Neuronal stem cell (in vitro differentiated cells): ENCODE measurements around the gene OR52E2.

Experiments used
- DNase-seq: peaks from one replicate; pipeline ENCODE4 v3.0.0-alpha.2; 2013; ENCODE audit warnings: low spot score
- H2AFZ ChIP-seq: one replicate; pipeline ENCODE4 v1.6.1; 2013; ENCODE audit warnings: mild to moderate bottlenecking, low read length, inconsistent platforms
- H2AK5ac ChIP-seq: 2 replicates; pipeline ENCODE4 v1.6.1; 2013; ENCODE audit warnings: low read depth, mild to moderate bottlenecking, inconsistent platforms, low read length, moderate library complexity, mixed read lengths
- H2BK120ac ChIP-seq: 2 replicates; pipeline ENCODE4 v1.6.1; 2013; ENCODE audit warnings: low read depth, mild to moderate bottlenecking, inconsistent platforms, low read length, moderate library complexity, mixed read lengths
- H2BK12ac ChIP-seq: one replicate; pipeline ENCODE4 v1.6.1; 2013; ENCODE audit warnings: low read length, inconsistent platforms
- H2BK15ac ChIP-seq: 2 replicates; pipeline ENCODE4 v1.6.1; 2013; ENCODE audit warnings: mild to moderate bottlenecking, low read length, inconsistent platforms, mixed read lengths
- H2BK5ac ChIP-seq: one replicate; pipeline ENCODE4 v1.6.1; 2013; ENCODE audit warnings: inconsistent platforms, mild to moderate bottlenecking, low read length, moderate library complexity
- H3K14ac ChIP-seq: one replicate; pipeline ENCODE4 v1.6.1; 2013; ENCODE audit warnings: low read length, inconsistent platforms
- H3K18ac ChIP-seq: 2 replicates; pipeline ENCODE4 v1.6.1; 2013; ENCODE audit warnings: low read length, inconsistent platforms
- H3K23ac ChIP-seq: 2 replicates; pipeline ENCODE4 v1.6.1; 2013; ENCODE audit warnings: low read depth, mild to moderate bottlenecking, mixed read lengths, low read length, inconsistent platforms; ENCODE audit not compliant: poor library complexity
- H3K27ac ChIP-seq: replicated peaks from 3 replicates; pipeline ENCODE4 v1.5.1; 2013; ENCODE audit warnings: low read length, inconsistent platforms
- H3K27me3 ChIP-seq, 3 experiments: 2 replicates each; pipeline ENCODE4 v1.6.1; 2013; ENCODE audit warnings: low read length in 3 of 3, mild to moderate bottlenecking in 2 of 3, inconsistent platforms in 1 of 3, low read depth in 1 of 3, mixed read lengths in 1 of 3, moderate library complexity in 1 of 3; ENCODE audit not compliant: control insufficient read depth in 3 of 3, insufficient read depth in 3 of 3
- H3K36me3 ChIP-seq, 2 donors: replicated peaks in 1 of 2; 2 replicates each; pipeline ENCODE4 v1.6.1; 2013; ENCODE audit warnings: low read length in 2 of 2; ENCODE audit not compliant: control insufficient read depth in 2 of 2, insufficient read depth in 2 of 2
- H3K4ac ChIP-seq: 2 replicates; pipeline ENCODE4 v1.6.1; 2013; ENCODE audit warnings: inconsistent platforms, mild to moderate bottlenecking, low read length, moderate library complexity
- H3K4me1 ChIP-seq, 2 donors: 1 replicate in 1 of 2; 2 replicates in 1 of 2; pipeline ENCODE4 v1.6.1; 2013; ENCODE audit warnings: low read length in 2 of 2, low read depth in 1 of 2; ENCODE audit not compliant: control insufficient read depth in 2 of 2, insufficient read depth in 1 of 2
- H3K4me2 ChIP-seq: one replicate; pipeline ENCODE4 v1.6.1; 2013; ENCODE audit warnings: mild to moderate bottlenecking, low read length, inconsistent platforms; ENCODE audit not compliant: insufficient read depth, poor library complexity, severe bottlenecking
- H3K4me3 ChIP-seq, 2 donors: 2 replicates each; pipeline ENCODE4 v1.5.1; 2013; ENCODE audit warnings: low read length in 2 of 2, mild to moderate bottlenecking in 2 of 2, inconsistent platforms in 1 of 2, moderate library complexity in 1 of 2
- H3K79me1 ChIP-seq: one replicate; pipeline ENCODE4 v1.6.1; 2013; ENCODE audit warnings: low read depth, mild to moderate bottlenecking, inconsistent platforms, low read length, moderate library complexity
- H3K9ac ChIP-seq: one replicate; pipeline ENCODE4 v1.6.1; 2013; ENCODE audit warnings: mild to moderate bottlenecking, low read depth, low read length, inconsistent platforms; ENCODE audit not compliant: poor library complexity
- H3K9me3 ChIP-seq, 2 donors: replicated peaks in 1 of 2; 2 replicates each; pipeline versions ENCODE3 to v1.6.1; 2013; ENCODE audit warnings: low read length in 2 of 2, mild to moderate bottlenecking in 2 of 2, inconsistent platforms in 1 of 2, low read depth in 1 of 2, mixed read lengths in 1 of 2, moderate library complexity in 1 of 2; ENCODE audit not compliant: control insufficient read depth in 2 of 2, insufficient read depth in 1 of 2
- H4K8ac ChIP-seq: one replicate; pipeline ENCODE4 v1.6.1; 2013; ENCODE audit warnings: low read depth, mild to moderate bottlenecking, inconsistent platforms, low read length, moderate library complexity
- H4K91ac ChIP-seq: one replicate; pipeline ENCODE4 v1.6.1; 2013; ENCODE audit warnings: low read length, low read depth, mild to moderate bottlenecking, inconsistent platforms; ENCODE audit not compliant: poor library complexity
- whole genome bisulfite sequencing, 2 donors: extraction: QIAGEN DNeasy Blood & Tissue Kit; methylation state at CpG; one replicate each; pipeline ENCODE4 v1.1.7; 2013; ENCODE audit warnings: missing lambda C conversion rate in 2 of 2, mixed read lengths in 1 of 2; ENCODE audit not compliant: insufficient read length in 2 of 2, insufficient replicate concordance in 1 of 2; ENCODE audit errors: extremely low coverage in 2 of 2; 5-methylcytosine and 5-hydroxymethylcytosine counted together

Gene OR52E2

GRCh38 chr11:5083602-5084001, 24.2 kb upstream of the OR52E2 start:
- Histone ChIP-seq H2BK12ac (no peak overlapping the region), H3K4me2 (no peak overlapping the region), H3K14ac (no peak overlapping the region), H3K4ac (no peak overlapping the region), H3K27ac (no peak overlapping the region), H4K8ac (no peak overlapping the region), H3K4me3 (no peak overlapping the region), H3K4me1 (peaks cover 0 to 2% of the 10 kb centered on the region in 2 donors), H4K91ac (no peak overlapping the region), H3K23ac (no peak overlapping the region), H2BK15ac (no peak overlapping the region), H3K27me3 (no peaks in the 10 kb centered on the region), H3K9ac (no peak overlapping the region), H2AFZ (no peak overlapping the region), H2BK120ac (no peak overlapping the region), H3K79me1 (no peaks in the 10 kb centered on the region), H2BK5ac (no peak overlapping the region), H3K18ac (no peak overlapping the region), H3K9me3 (no peaks in the 10 kb centered on the region), H2AK5ac (no peak overlapping the region), H3K36me3 (no peaks in the 10 kb centered on the region)
- DNase-seq = no peak

- no CpG with 5 or more reads among the region's 2 CpGs for WGBS, 2 donors
Observed at GRCh38 chr11:5081405-5081804, 22.0 kb upstream of the OR52E2 start.

GRCh38 chr11:5071799-5072198, 12.4 kb upstream of the OR52E2 start:
- no peak overlapping the region for H3K18ac ChIP-seq
- no peak overlapping the region for H3K14ac ChIP-seq
- no peak overlapping the region for H2BK12ac ChIP-seq
- no peak overlapping the region for H2AK5ac ChIP-seq
- no peak overlapping the region for H3K9ac ChIP-seq
- no peak overlapping the region for H2BK15ac ChIP-seq
- H3K4me1 ChIP-seq = no peaks in the 10 kb centered on the region
- no peak overlapping the region for H2BK120ac ChIP-seq
- no peaks in the 10 kb centered on the region for H3K27me3 ChIP-seq
- no peak overlapping the region for H2BK5ac ChIP-seq
- no peak overlapping the region for H3K4me2 ChIP-seq
- no CpG with 5 or more reads among the region's 3 CpGs for WGBS, 2 donors
- H3K9me3 ChIP-seq = no peaks in the 10 kb centered on the region
- no peak overlapping the region for H3K4ac ChIP-seq
- DNase-seq = no peak
- peak overlapping the region in 1 of 2 donors; percentile 25 for H3K4me3 ChIP-seq
- H3K23ac ChIP-seq = no peak overlapping the region
- H2AFZ ChIP-seq = no peak overlapping the region
- H3K79me1 ChIP-seq = no peaks in the 10 kb centered on the region
- no peaks in the 10 kb centered on the region for H3K36me3 ChIP-seq
- no peak overlapping the region for H4K91ac ChIP-seq
- no peak overlapping the region for H3K27ac ChIP-seq
- H4K8ac ChIP-seq = no peak overlapping the region

More at GRCh38 chr11:5081405-5081804, 22.0 kb upstream of the OR52E2 start:
- no peak overlapping the region for H4K91ac ChIP-seq
- no peak overlapping the region for H2BK120ac ChIP-seq
- H3K9ac ChIP-seq = no peak overlapping the region
- no peak overlapping the region for H2BK15ac ChIP-seq
- no peak overlapping the region for H2BK12ac ChIP-seq
- no peaks in the 10 kb centered on the region for H3K9me3 ChIP-seq
- no peaks in the 10 kb centered on the region for H3K79me1 ChIP-seq
- no peak overlapping the region for H3K4ac ChIP-seq
- H3K18ac ChIP-seq = no peak overlapping the region
- no peak overlapping the region for H3K23ac ChIP-seq
- no peak for DNase-seq
- no peaks in the 10 kb centered on the region for H3K27me3 ChIP-seq
- H2AK5ac ChIP-seq = no peak overlapping the region
- no peak overlapping the region for H2BK5ac ChIP-seq
- no peak overlapping the region for H3K27ac ChIP-seq
- H3K14ac ChIP-seq = no peak overlapping the region
- H3K4me3 ChIP-seq = no peak overlapping the region
- H3K4me2 ChIP-seq = no peak overlapping the region
- no peak overlapping the region for H2AFZ ChIP-seq
- H3K4me1 ChIP-seq = no peaks in the 10 kb centered on the region
- no peak overlapping the region for H4K8ac ChIP-seq
- no peaks in the 10 kb centered on the region for H3K36me3 ChIP-seq

GRCh38 chr11:5069272-5069671, 9.8 kb upstream of the OR52E2 start, which contains the start of gene OR52E1:
OR52E1 (plus strand) TSS chr11:5069572.
- no peaks in the 10 kb centered on the region for H3K36me3 ChIP-seq
- no peak within 1 kb of the TSS for H3K14ac ChIP-seq
- WGBS, 2 donors = no CpG with 5 or more reads among the region's 3 CpGs
- no peak within 1 kb of the TSS for H2BK120ac ChIP-seq
- no peak within 1 kb of the TSS for H2BK5ac ChIP-seq
- no peak within 1 kb of the TSS for H3K27ac ChIP-seq
- H2AK5ac ChIP-seq = no peak within 1 kb of the TSS
- H2AFZ ChIP-seq = no peak within 1 kb of the TSS
- no peak within 1 kb of the TSS for H3K9ac ChIP-seq
- H3K23ac ChIP-seq = no peak within 1 kb of the TSS
- no peak within 1 kb of the TSS for H2BK12ac ChIP-seq
- peak within 1 kb of the TSS in 1 of 2 donors; percentile 20 for H3K4me3 ChIP-seq
- H4K91ac ChIP-seq = no peak within 1 kb of the TSS
- H3K79me1 ChIP-seq = no peaks in the 10 kb centered on the region
- no peak within 1 kb of the TSS for H3K18ac ChIP-seq
- H3K4me2 ChIP-seq = no peak within 1 kb of the TSS
- H2BK15ac ChIP-seq = no peak within 1 kb of the TSS
- DNase-seq = no peak
- H3K4me1 ChIP-seq = no peaks in the 10 kb centered on the region
- H3K9me3 ChIP-seq = no peaks in the 10 kb centered on the region
- no peaks in the 10 kb centered on the region for H3K27me3 ChIP-seq
- no peak within 1 kb of the TSS for H3K4ac ChIP-seq
- H4K8ac ChIP-seq = no peak within 1 kb of the TSS
